ENCODE measurements around the gene ARHGAP24. TPM values are rescaled to one million over a fixed set of nuclear protein-coding genes. Genes with fewer than 3 reads are reported as not detected.

The ARHGAP24 gene
- total RNA-seq, 1 experiment from 2014 or later = 1.3 TPM

DNA sequence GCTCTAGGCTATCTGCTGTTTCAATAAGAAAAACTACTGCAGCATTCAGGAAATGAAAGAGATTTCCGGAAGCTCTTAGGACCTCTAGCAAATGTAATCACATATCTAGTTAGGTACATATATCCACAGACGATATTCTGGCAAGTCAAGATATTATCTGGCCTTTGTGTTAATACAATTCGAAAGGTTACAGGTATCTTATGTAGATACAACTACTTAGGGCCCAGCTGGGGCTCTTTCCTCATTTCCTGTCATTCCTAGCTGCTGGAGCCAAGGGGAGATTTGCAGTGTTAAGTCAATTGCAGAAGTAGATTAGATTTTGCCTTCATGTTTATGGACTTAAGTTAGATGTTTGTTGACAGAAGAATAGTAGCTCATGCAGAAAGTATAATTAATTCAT is 299.5 kb downstream of the ARHGAP24 start (continued):
- TF ChIP-seq, protein P1, sequence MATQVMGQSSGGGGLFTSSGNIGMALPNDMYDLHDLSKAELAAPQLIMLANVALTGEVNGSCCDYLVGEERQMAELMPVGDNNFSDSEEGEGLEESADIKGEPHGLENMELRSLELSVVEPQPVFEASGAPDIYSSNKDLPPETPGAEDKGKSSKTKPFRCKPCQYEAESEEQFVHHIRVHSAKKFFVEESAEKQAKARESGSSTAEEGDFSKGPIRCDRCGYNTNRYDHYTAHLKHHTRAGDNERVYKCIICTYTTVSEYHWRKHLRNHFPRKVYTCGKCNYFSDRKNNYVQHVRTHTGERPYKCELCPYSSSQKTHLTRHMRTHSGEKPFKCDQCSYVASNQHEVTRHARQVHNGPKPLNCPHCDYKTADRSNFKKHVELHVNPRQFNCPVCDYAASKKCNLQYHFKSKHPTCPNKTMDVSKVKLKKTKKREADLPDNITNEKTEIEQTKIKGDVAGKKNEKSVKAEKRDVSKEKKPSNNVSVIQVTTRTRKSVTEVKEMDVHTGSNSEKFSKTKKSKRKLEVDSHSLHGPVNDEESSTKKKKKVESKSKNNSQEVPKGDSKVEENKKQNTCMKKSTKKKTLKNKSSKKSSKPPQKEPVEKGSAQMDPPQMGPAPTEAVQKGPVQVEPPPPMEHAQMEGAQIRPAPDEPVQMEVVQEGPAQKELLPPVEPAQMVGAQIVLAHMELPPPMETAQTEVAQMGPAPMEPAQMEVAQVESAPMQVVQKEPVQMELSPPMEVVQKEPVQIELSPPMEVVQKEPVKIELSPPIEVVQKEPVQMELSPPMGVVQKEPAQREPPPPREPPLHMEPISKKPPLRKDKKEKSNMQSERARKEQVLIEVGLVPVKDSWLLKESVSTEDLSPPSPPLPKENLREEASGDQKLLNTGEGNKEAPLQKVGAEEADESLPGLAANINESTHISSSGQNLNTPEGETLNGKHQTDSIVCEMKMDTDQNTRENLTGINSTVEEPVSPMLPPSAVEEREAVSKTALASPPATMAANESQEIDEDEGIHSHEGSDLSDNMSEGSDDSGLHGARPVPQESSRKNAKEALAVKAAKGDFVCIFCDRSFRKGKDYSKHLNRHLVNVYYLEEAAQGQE (IDR thresholded peaks at IDR 0.05; ENCODE audit: low read depth) = no peak
- no peak for TF ChIP-seq SIN3A (IDR thresholded peaks at IDR 0.05; ENCODE audit: low read depth)
- no peak for TF ChIP-seq POLR2A (IDR thresholded peaks at IDR 0.05; ENCODE audit: borderline replicate concordance, extremely low read depth, insufficient read depth, insufficient read length)
- TF ChIP-seq EZH2 (IDR thresholded peaks at IDR 0.05) = no peak
- no peak for TF ChIP-seq SP1 (IDR thresholded peaks at IDR 0.05; ENCODE audit: low read depth)
- TF ChIP-seq ELF1 (IDR thresholded peaks at IDR 0.05; ENCODE audit: borderline replicate concordance, low read depth) = no peak

DNA sequence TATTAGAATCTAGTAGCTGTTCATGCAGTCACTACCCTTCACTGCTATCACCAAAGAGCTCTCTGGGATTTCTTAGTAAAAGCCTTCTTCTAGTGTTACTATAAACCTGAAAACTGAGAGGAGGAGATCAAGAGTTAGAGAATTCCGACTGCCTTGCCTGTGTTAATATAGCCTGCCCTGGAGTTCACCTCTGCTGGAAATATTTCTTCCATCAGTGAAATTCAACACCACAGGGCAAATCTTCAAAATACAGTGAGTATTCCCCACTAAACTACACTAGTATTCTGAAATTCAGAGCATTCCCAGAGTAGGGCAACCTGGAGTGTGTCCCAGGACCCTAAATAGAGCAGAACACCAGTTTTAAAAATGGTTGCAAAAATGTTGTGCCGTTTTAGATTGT is 301.1 kb downstream of the ARHGAP24 start:
- ATAC-seq = no peak
- no peaks in the 10 kb centered on the region for H3K36me3 ChIP-seq (ENCODE audit: control insufficient read depth in 1 of 2, insufficient read depth in 2 of 2, low read length in 2 of 2)
- H3K79me2 ChIP-seq (ENCODE audit: insufficient read depth, low read length) = no peaks in the 10 kb centered on the region
- DNase-seq (ENCODE audit: low read depth, low spot score) = no peak
- H3K4me1 ChIP-seq (ENCODE audit: control insufficient read depth in 1 of 2, insufficient read depth in 2 of 2, low read length in 2 of 2) = peaks cover 0 to 10% of the 10 kb centered on the region in 2 experiments; a peak in 1 of 4 replicates
- no peaks in the 10 kb centered on the region for H4K20me1 ChIP-seq (ENCODE audit: insufficient read depth)
- H2AFZ ChIP-seq (ENCODE audit: low read depth, low read length, poor library complexity, severe bottlenecking) = no peak overlapping the region
- TF ChIP-seq CBX3 (IDR thresholded peaks at IDR 0.05; ENCODE audit: low read depth) (no peak), ZNF274 (IDR thresholded peaks at IDR 0.05; ENCODE audit: low read depth, low read length) (no peak), EZH2 (IDR thresholded peaks at IDR 0.05) (no peak), YY1 (IDR thresholded peaks at IDR 0.05; ENCODE audit: extremely low read depth, insufficient replicate concordance, low read depth, low read length) (no peak), SP1 (IDR thresholded peaks at IDR 0.05; ENCODE audit: low read depth) (no peak), ELF1 (IDR thresholded peaks at IDR 0.05; ENCODE audit: borderline replicate concordance, low read depth) (no peak), SRF (IDR thresholded peaks at IDR 0.05; ENCODE audit: low read depth) (no peak), CEBPB (IDR thresholded peaks at IDR 0.05; ENCODE audit: low read depth) (no peak)
- ChIA-PET POLR2A (no interaction called here), CTCF (interaction anchor here (1.8 kb wide), 1 partner anchor 21 kb away, joined by 6 read pairs; no protein-coding TSS in a partner anchor), RAD21 (ENCODE audit: low non-redundant PET in 1 of 2, low total read pairs in 2 of 2, uncharacterized antibody in 2 of 2, unreplicated experiment in 2 of 2) (no interaction called here)
- intact Hi-C loops (cut with micrococcal nuclease) = no loop called here
- no peak overlapping the region for H3K4me3 ChIP-seq (replicated peaks in 1 of 2; ENCODE audit: low read depth in 1 of 2, low read length in 2 of 2)
- no peak overlapping the region for H3K9ac ChIP-seq (ENCODE audit: low read length)
- H3K9me3 ChIP-seq (ENCODE audit: control insufficient read depth in 1 of 2, insufficient read depth in 1 of 2, low read depth in 1 of 2, low read length in 2 of 2) = no peaks in the 10 kb centered on the region
- H3K27ac ChIP-seq (ENCODE audit: low read depth, low read length) = no peak overlapping the region
- H3K4me2 ChIP-seq (ENCODE audit: low read length) = peak overlapping the region; percentile 18; the same call in 1 of the 2 replicates
- no TSS peak for BruUV-seq (replicated peaks)
- 0 out of 2 replicates have a peak, but pooled peaks cover 3% of the 10 kb centered on the region for H3K9me2 ChIP-seq (ENCODE audit: insufficient read depth)
- H3K27me3 ChIP-seq (ENCODE audit: insufficient read depth, low read length) = no peaks in the 10 kb centered on the region
